Activated CD4-positive, alpha-beta memory T cell treated with anti-CD3 and anti-CD28 coated beads, Interleukin-2, amount 10 ng/mL, durations not matched to agents 7 days and 5 days (primary cell): ENCODE results near the gene KCNJ11. TPM values are rescaled to one million over a fixed set of nuclear protein-coding genes. Genes with fewer than 3 reads are reported as not detected.
"Not testable (repeated sequence)": the region's sequence is repeated elsewhere in the genome, so short reads cannot be mapped to it uniquely, and the experiment has no call there.

Experiments
- CTCF ChIA-PET: fragments of 350-600 bp; sonication (Branson Sonifier 250); formaldehyde crosslinking; loops from one replicate; lab custom pipeline; 2021; ENCODE audit warnings: antibody characterized with exemption, inconsistent platforms; lab: Charles Lee
- POLR2A ChIA-PET: fragments of 350-600 bp; sonication (Branson Sonifier 250); formaldehyde crosslinking; loops from one replicate; lab custom pipeline; 2021; ENCODE audit warnings: antibody characterized with exemption; lab: Charles Lee
- DNase-seq: peaks from one replicate; pipeline ENCODE4 v3.0.0-alpha.2; 2020
- H3K27ac Mint-ChIP-seq: one replicate; pipeline ENCODE4 v1.8.0; 2021; ENCODE audit warnings: mild to moderate bottlenecking, mixed read lengths
- H3K27me3 Mint-ChIP-seq: one replicate; pipeline ENCODE4 v1.8.0; 2021; ENCODE audit warnings: mixed read lengths
- H3K36me3 Mint-ChIP-seq: one replicate; pipeline ENCODE4 v1.8.0; 2021; ENCODE audit warnings: low read depth, mixed read lengths
- H3K4me1 Mint-ChIP-seq: one replicate; pipeline ENCODE4 v1.8.0; 2021; ENCODE audit warnings: mixed read lengths
- H3K4me3 Mint-ChIP-seq: one replicate; pipeline ENCODE4 v1.8.0; 2021; ENCODE audit warnings: mild to moderate bottlenecking, mixed read lengths
- H3K9me3 Mint-ChIP-seq: one replicate; pipeline ENCODE4 v1.8.0; 2021; ENCODE audit warnings: mixed read lengths
- total RNA-seq, 2 experiments: library from RNA; stranded (reverse); gene quantifications; one replicate each; pipeline ENCODE4 v1.2.3, GENCODE V29; 2021

The KCNJ11 gene
- under 1 TPM; 0.18 to 0.55 TPM for total RNA-seq

GRCh38 chr11:17388609-17389210 lies at the start of gene KCNJ11:
KCNJ11 (minus strand) TSS chr11:17388659; CDS start chr11:17388091, 568 bp downstream.
- no peak for DNase-seq
- CTCF ChIA-PET, result interaction anchor here (0.6 to 2.3 kb wide), 11 partner anchors 12 to 141 kb away, joined by 3 to 10 read pairs (median 4); no protein-coding TSS in a partner anchor
- peaks cover 12% of the 10 kb centered on the region for H3K4me1 Mint-ChIP-seq
- H3K9me3 Mint-ChIP-seq, result no peaks in the 10 kb centered on the region
- peaks cover 25% of the 10 kb centered on the region for H3K27me3 Mint-ChIP-seq
- peak within 1 kb of the TSS; percentile 63 for H3K4me3 Mint-ChIP-seq
- H3K27ac Mint-ChIP-seq, result no peak within 1 kb of the TSS
- POLR2A ChIA-PET, result no interaction called here
- no peaks in the 10 kb centered on the region for H3K36me3 Mint-ChIP-seq

GRCh38 chr11:17437366-17437765 lies 48.9 kb upstream of the KCNJ11 start:
- POLR2A ChIA-PET, result no interaction called here

GRCh38 chr11:17434108-17434507 lies 45.6 kb upstream of the KCNJ11 start:
- Mint-ChIP-seq H3K4me3 (no peak overlapping the region), H3K9me3 (no peaks in the 10 kb centered on the region), H3K4me1 (peaks cover 10% of the 10 kb centered on the region), H3K27me3 (peaks cover 5% of the 10 kb centered on the region), H3K36me3 (no peaks in the 10 kb centered on the region), H3K27ac (no peak overlapping the region)
- POLR2A ChIA-PET, result no interaction called here
- DNase-seq, result no peak
- CTCF ChIA-PET, result interaction anchor here (1.9 kb wide), 1 partner anchor 94 kb away, joined by 5 read pairs; no protein-coding TSS in a partner anchor

More at GRCh38 chr11:17437366-17437765, 48.9 kb upstream of the KCNJ11 start:
- peaks cover 7% of the 10 kb centered on the region for H3K27me3 Mint-ChIP-seq
- CTCF ChIA-PET, result no interaction called here
- H3K36me3 Mint-ChIP-seq, result no peaks in the 10 kb centered on the region
- H3K4me3 Mint-ChIP-seq, result no peak overlapping the region
- peaks cover 16% of the 10 kb centered on the region for H3K4me1 Mint-ChIP-seq
- no peak overlapping the region for H3K27ac Mint-ChIP-seq
- no peak for DNase-seq
- no peaks in the 10 kb centered on the region for H3K9me3 Mint-ChIP-seq

- Mint-ChIP-seq H3K4me3 (no peak overlapping the region), H3K27ac (no peak overlapping the region), H3K9me3 (no peaks in the 10 kb centered on the region), H3K4me1 (peaks cover 8% of the 10 kb centered on the region), H3K36me3 (no peaks in the 10 kb centered on the region), H3K27me3 (peaks cover 10% of the 10 kb centered on the region)
- no peak for DNase-seq
- ChIA-PET POLR2A (no interaction called here), CTCF (no interaction called here)
Measured at GRCh38 chr11:17432002-17432401, 43.5 kb upstream of the KCNJ11 start.

GRCh38 chr11:17431139-17431538 lies 42.7 kb upstream of the KCNJ11 start:
- no peak overlapping the region for H3K27ac Mint-ChIP-seq
- ChIA-PET POLR2A (no interaction called here), CTCF (no interaction called here)
- peaks cover 16% of the 10 kb centered on the region for H3K4me1 Mint-ChIP-seq
- no peaks in the 10 kb centered on the region for H3K36me3 Mint-ChIP-seq
- no peaks in the 10 kb centered on the region for H3K9me3 Mint-ChIP-seq
- DNase-seq, result no peak
- H3K27me3 Mint-ChIP-seq, result peaks cover 10% of the 10 kb centered on the region
- no peak overlapping the region for H3K4me3 Mint-ChIP-seq

GRCh38 chr11:17430616-17431015 lies 42.2 kb upstream of the KCNJ11 start:
- Mint-ChIP-seq H3K27ac (no peak overlapping the region), H3K4me1 (peaks cover 22% of the 10 kb centered on the region), H3K27me3 (peaks cover 10% of the 10 kb centered on the region), H3K4me3 (no peak overlapping the region), H3K9me3 (no peaks in the 10 kb centered on the region), H3K36me3 (no peaks in the 10 kb centered on the region)
- POLR2A ChIA-PET, result no interaction called here
- CTCF ChIA-PET, result interaction anchor here (1.4 kb wide), 1 partner anchor 47 kb away, joined by 3 read pairs; no protein-coding TSS in a partner anchor
- DNase-seq, result no peak

GRCh38 chr11:17428925-17429324 lies 40.5 kb upstream of the KCNJ11 start:
- H3K9me3 Mint-ChIP-seq, result no peaks in the 10 kb centered on the region
- H3K36me3 Mint-ChIP-seq, result no peaks in the 10 kb centered on the region
- H3K27me3 Mint-ChIP-seq, result peaks cover 6% of the 10 kb centered on the region
- no peak overlapping the region for H3K27ac Mint-ChIP-seq
- H3K4me1 Mint-ChIP-seq, result peaks cover 25% of the 10 kb centered on the region
- ChIA-PET POLR2A (interaction anchor here (0.6 kb wide), 1 partner anchor 351 kb away, joined by 3 read pairs; the partner anchor contains the start of gene RPS13), CTCF (interaction anchor here (1.4 kb wide), 1 partner anchor 45 kb away, joined by 3 read pairs; no protein-coding TSS in a partner anchor)
- DNase-seq, result no peak
- H3K4me3 Mint-ChIP-seq, result no peak overlapping the region

- DNase-seq, result no peak
- Mint-ChIP-seq H3K27ac (no peak overlapping the region), H3K4me3 (no peak overlapping the region), H3K27me3 (peaks cover 6% of the 10 kb centered on the region), H3K36me3 (no peaks in the 10 kb centered on the region), H3K4me1 (peaks cover 25% of the 10 kb centered on the region), H3K9me3 (no peaks in the 10 kb centered on the region)
- CTCF ChIA-PET, result no interaction called here
- POLR2A ChIA-PET, result no interaction called here
Measured at GRCh38 chr11:17428261-17428660, 39.8 kb upstream of the KCNJ11 start.

GRCh38 chr11:17426233-17426632 lies 37.8 kb upstream of the KCNJ11 start:
- H3K4me3 Mint-ChIP-seq, CTCF ChIA-PET, POLR2A ChIA-PET, H3K9me3 Mint-ChIP-seq, H3K27ac Mint-ChIP-seq, DNase-seq, H3K36me3 Mint-ChIP-seq: not testable (repeated sequence)
- H3K4me1 Mint-ChIP-seq, result peaks cover 29% of the 10 kb centered on the region
- H3K27me3 Mint-ChIP-seq, result peaks cover 19% of the 10 kb centered on the region

GRCh38 chr11:17423533-17424310 lies 35.3 kb upstream of the KCNJ11 start:
- DNase-seq, result no peak
- Mint-ChIP-seq H3K27ac (no peak overlapping the region), H3K27me3 (peaks cover 36% of the 10 kb centered on the region), H3K4me1 (peaks cover 29% of the 10 kb centered on the region), H3K4me3 (no peak overlapping the region), H3K9me3 (no peaks in the 10 kb centered on the region), H3K36me3 (no peaks in the 10 kb centered on the region)
- CTCF ChIA-PET, result interaction anchor here (1.2 kb wide), 1 partner anchor 15 kb away, joined by 3 read pairs; no protein-coding TSS in a partner anchor
- POLR2A ChIA-PET, result no interaction called here

GRCh38 chr11:17421781-17422180 lies 33.3 kb upstream of the KCNJ11 start:
- H3K36me3 Mint-ChIP-seq, result no peaks in the 10 kb centered on the region
- peaks cover 19% of the 10 kb centered on the region for H3K4me1 Mint-ChIP-seq

GRCh38 chr11:17418444-17419081 lies 30.1 kb upstream of the KCNJ11 start:
- Mint-ChIP-seq H3K27me3 (peaks cover 58% of the 10 kb centered on the region), H3K4me3 (no peak overlapping the region), H3K4me1 (peaks cover 29% of the 10 kb centered on the region), H3K27ac (no peak overlapping the region), H3K36me3 (no peaks in the 10 kb centered on the region), H3K9me3 (no peaks in the 10 kb centered on the region)
- ChIA-PET POLR2A (no interaction called here), CTCF (interaction anchor here (0.6 to 0.8 kb wide), 2 partner anchors 20 to 35 kb away, joined by 3 to 6 read pairs; no protein-coding TSS in a partner anchor)
- no peak for DNase-seq

More at GRCh38 chr11:17421781-17422180, 33.3 kb upstream of the KCNJ11 start:
- POLR2A ChIA-PET, result no interaction called here
- H3K9me3 Mint-ChIP-seq, result no peaks in the 10 kb centered on the region
- CTCF ChIA-PET, result interaction anchor here (0.7 kb wide), 1 partner anchor 38 kb away, joined by 3 read pairs; no protein-coding TSS in a partner anchor
- no peak for DNase-seq
- H3K27ac Mint-ChIP-seq, result no peak overlapping the region
- peaks cover 48% of the 10 kb centered on the region for H3K27me3 Mint-ChIP-seq
- no peak overlapping the region for H3K4me3 Mint-ChIP-seq

- POLR2A ChIA-PET, result no interaction called here
- Mint-ChIP-seq H3K4me3 (no peak overlapping the region), H3K36me3 (no peaks in the 10 kb centered on the region), H3K4me1 (peaks cover 34% of the 10 kb centered on the region), H3K27me3 (peaks cover 49% of the 10 kb centered on the region), H3K9me3 (no peaks in the 10 kb centered on the region), H3K27ac (no peak overlapping the region)
- CTCF ChIA-PET, result no interaction called here
- DNase-seq, result no peak
Measured at GRCh38 chr11:17416492-17416891, 28.0 kb upstream of the KCNJ11 start.
